Sigmoid colon (tissue), 4 donors: ENCODE data around the gene KCTD2.

Experiments
- CTCF ChIP-seq, 4 experiments: fragments of 450-650 bp in 3 of 4; fragments of 200-600 bp in 1 of 4; IDR thresholded peaks; one replicate each; pipeline ENCODE4 v1.5.1; 2016 to 2019; ENCODE audit warnings: antibody characterized with exemption in 4 of 4, mild to moderate bottlenecking in 3 of 4, moderate library complexity in 2 of 4
- EP300 ChIP-seq, 4 donors: sonication (generic); formaldehyde crosslinking; IDR thresholded peaks; one replicate each; pipeline ENCODE4 v1.6.1; 2017; ENCODE audit warnings: antibody characterized with exemption in 4 of 4
- POLR2A ChIP-seq, 2 donors: fragments of 450-650 bp; IDR thresholded peaks; one replicate each; pipeline ENCODE4 v1.6.1; 2016; ENCODE audit warnings: antibody characterized with exemption in 2 of 2, mild to moderate bottlenecking in 2 of 2, moderate library complexity in 2 of 2
- POLR2AphosphoS5 ChIP-seq, 4 donors: sonication (generic); formaldehyde crosslinking; IDR thresholded peaks; one replicate each; pipeline ENCODE4 v1.6.1; 2017; ENCODE audit warnings: antibody characterized with exemption in 4 of 4

- TF ChIP-seq CTCF (IDR thresholded peaks at IDR 0.05): no peak
- no peak for TF ChIP-seq POLR2A (IDR thresholded peaks at IDR 0.05)
- TF ChIP-seq POLR2AphosphoS5 (IDR thresholded peaks at IDR 0.05): peak in 3 of 4 donors; percentile 35 to 71 (median 56)
- no peak for TF ChIP-seq EP300 (IDR thresholded peaks at IDR 0.05)
Observed at GRCh38 chr17:75031972-75032719, 14.9 kb upstream of the KCTD2 start.
